ENCODE measurements around the gene DMRTC2. TPM values are rescaled to one million over a fixed set of nuclear protein-coding genes. Genes with fewer than 3 reads are reported as not detected.

DMRTC2 gene
- total and polyA plus RNA-seq, 2 of the 8 experiments (the other 6 are each of a cell fraction or from before 2014, with no cell fraction given): not detected

DNA sequence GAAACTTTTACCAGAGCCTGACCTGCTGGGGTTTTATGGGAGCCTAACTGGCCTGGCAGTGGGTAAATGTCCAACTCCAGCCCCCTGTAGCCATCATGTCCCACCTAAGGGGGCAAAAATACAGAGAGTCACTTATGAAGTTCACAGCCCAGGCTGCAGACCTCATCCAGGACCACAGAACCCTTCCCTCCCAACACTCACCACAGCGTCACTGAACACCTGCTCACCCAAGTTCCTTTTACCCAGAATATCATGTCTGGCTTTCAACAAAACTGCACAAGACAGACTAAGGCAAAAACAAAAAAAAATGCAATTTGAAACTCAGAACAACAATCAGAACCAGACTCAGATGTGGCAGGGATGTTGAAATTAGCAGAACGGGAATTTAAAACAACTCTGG lies 42.1 kb upstream of the DMRTC2 start:
- Histone ChIP-seq H3K56ac (replicated peaks; ENCODE audit: insufficient read length, low read depth, low read length) (no peak overlapping the region), H3K9me3 (ENCODE audit: insufficient read depth in 2 of 2, low read depth in 1 of 2, low read length in 1 of 2) (peaks cover 52 to 69% of the 10 kb centered on the region in 2 experiments), H3K4me2 (ENCODE audit: insufficient read depth in 1 of 2, low read depth in 2 of 2, low read length in 2 of 2) (no peak overlapping the region), H3K4ac (replicated peaks; ENCODE audit: insufficient read length, low read depth, low read length) (no peak overlapping the region), H3K4me1 (replicated peaks in 1 of 4; ENCODE audit: control insufficient read depth in 3 of 4, insufficient read depth in 4 of 4, low read length in 3 of 4) (no peaks in the 10 kb centered on the region), H2AK5ac (ENCODE audit: low read depth, low read length) (no peak overlapping the region), H4K91ac (replicated peaks; ENCODE audit: insufficient read length, low read length) (no peak overlapping the region), H4K20me1 (replicated peaks in 1 of 2; ENCODE audit: control insufficient read depth in 1 of 2, insufficient read depth in 2 of 2, low read length in 2 of 2) (no peaks in the 10 kb centered on the region), H3K14ac (ENCODE audit: insufficient read length) (no peak overlapping the region), H4K8ac (ENCODE audit: extremely low read depth, insufficient read depth, low read length) (no peak overlapping the region), H3K23ac (ENCODE audit: insufficient read length) (no peak overlapping the region), H3K79me2 (ENCODE audit: control insufficient read depth in 1 of 2, insufficient read depth in 2 of 2, low read length in 2 of 2) (no peaks in the 10 kb centered on the region), H3K79me1 (ENCODE audit: low read depth, low read length) (no peaks in the 10 kb centered on the region), H3K27me3 (replicated peaks in 1 of 4; ENCODE audit: control insufficient read depth in 3 of 4, extremely low read depth in 1 of 4, insufficient read depth in 3 of 4, low read length in 3 of 4) (no peaks in the 10 kb centered on the region), H2BK12ac (ENCODE audit: low read depth, low read length) (no peak overlapping the region), H2BK15ac (ENCODE audit: low read length) (no peak overlapping the region), H3K23me2 (ENCODE audit: low read depth, low read length) (no peaks in the 10 kb centered on the region), H3K27ac (ENCODE audit: low read depth, low read length) (no peak overlapping the region), H2BK120ac (replicated peaks; ENCODE audit: low read depth, low read length) (no peak overlapping the region), H3K36me3 (ENCODE audit: control insufficient read depth in 2 of 4, insufficient read depth in 4 of 4, low read length in 3 of 4) (no peaks in the 10 kb centered on the region), H3K18ac (ENCODE audit: extremely low read depth, low read length) (no peak overlapping the region), H3K9ac (replicated peaks in 1 of 4; ENCODE audit: extremely low read depth in 1 of 4, low read depth in 3 of 4, low read length in 3 of 4) (no peak overlapping the region), H3K4me3 (ENCODE audit: extremely low read depth in 1 of 4, insufficient read depth in 2 of 4, low read depth in 3 of 4, low read length in 4 of 4) (no peak overlapping the region), H4K5ac (ENCODE audit: insufficient read length, low read depth, low read length) (no peak overlapping the region), H2BK20ac (ENCODE audit: low read length) (no peak overlapping the region), H2BK5ac (ENCODE audit: low read depth, low read length) (no peak overlapping the region), H2AFZ (ENCODE audit: low read length) (no peak overlapping the region)
- no peak for DNase-seq (ENCODE audit: low read depth in 1 of 2, low spot score in 2 of 2)
- 81% methylated on average over 2 of the region's 2 CpGs; no CpG with 5 or more reads in 1 of the 2 experiments for WGBS, 2 experiments (ENCODE audit: extremely low coverage in 1 of 2, insufficient coverage in 1 of 2, insufficient read length in 1 of 2, insufficient replicate concordance in 2 of 2, low coverage in 1 of 2, low lambda C conversion rate in 2 of 2, missing lambda C conversion rate in 1 of 2)
- CTCF ChIA-PET (ENCODE audit: partially characterized antibody): interaction anchor here (1.1 to 1.5 kb wide), 2 partner anchors 9 to 205 kb away, joined by 3 to 4 read pairs; no protein-coding TSS in a partner anchor
- no peak for FAIRE-seq
- POLR2A ChIA-PET (ENCODE audit: partially characterized antibody): no interaction called here
- TF ChIP-seq ATF2 (IDR thresholded peaks at IDR 0.05; ENCODE audit: low read length) (no peak), KDM4A (IDR thresholded peaks at IDR 0.05; ENCODE audit: low read depth, low read length, severe bottlenecking) (no peak), POLR2AphosphoS5 (IDR thresholded peaks at IDR 0.05; ENCODE audit: low read depth, low read length) (no peak)
